ENCODE results near the gene TMEM220.
"Not testable (repeated sequence)": the region's sequence is repeated elsewhere in the genome, so short reads cannot be mapped to it uniquely, and the experiment has no call there.

Gene TMEM220

GRCh38 chr17:10697092-10698081 is 32.4 kb downstream of the TMEM220 start, which contains the start of the genes ADPRM and SCO1:
Gene ADPRM (plus strand): TSS chr17:10697594. CDS start chr17:10704927, 7,333 bp downstream.
Gene SCO1 (minus strand): TSS chr17:10697533. CDS start chr17:10697507, 26 bp downstream.
- ChIA-PET POLR2A (interaction anchor here (0.6 kb wide), 1 partner anchor 31 kb away, joined by 6 read pairs; no protein-coding TSS in a partner anchor), CTCF (interaction anchor here (0.9 to 6.8 kb wide), 6 partner anchors 13 to 67 kb away, joined by 3 to 95 read pairs (median 10); no protein-coding TSS in a partner anchor)
- peak; percentile 60 for DNase-seq (ENCODE audit: low read depth, low spot score)
- TF ChIP-seq CTCF (IDR thresholded peaks at IDR 0.05; ENCODE audit: insufficient read depth, low read length, missing control alignments), result peak; percentile 72
- peak within 1 kb of the TSS; percentile 97 for H3K4me3 ChIP-seq (ENCODE audit: low read depth, low read length)

- not testable (repeated sequence) for DNase-seq (ENCODE audit: low read depth, low spot score)
- peak overlapping the region; percentile 97 for H3K4me3 ChIP-seq (ENCODE audit: low read depth, low read length)
- CTCF ChIA-PET, result interaction anchor here (0.7 to 6.8 kb wide), 8 partner anchors 12 to 79 kb away, joined by 3 to 95 read pairs (median 6); no protein-coding TSS in a partner anchor
- POLR2A ChIA-PET, result interaction anchor here (0.5 kb wide), 1 partner anchor 40 kb away, joined by 3 read pairs; no protein-coding TSS in a partner anchor
These were observed 33.9 kb downstream of the TMEM220 start for GRCh38 chr17:10695875-10696407.

DNA sequence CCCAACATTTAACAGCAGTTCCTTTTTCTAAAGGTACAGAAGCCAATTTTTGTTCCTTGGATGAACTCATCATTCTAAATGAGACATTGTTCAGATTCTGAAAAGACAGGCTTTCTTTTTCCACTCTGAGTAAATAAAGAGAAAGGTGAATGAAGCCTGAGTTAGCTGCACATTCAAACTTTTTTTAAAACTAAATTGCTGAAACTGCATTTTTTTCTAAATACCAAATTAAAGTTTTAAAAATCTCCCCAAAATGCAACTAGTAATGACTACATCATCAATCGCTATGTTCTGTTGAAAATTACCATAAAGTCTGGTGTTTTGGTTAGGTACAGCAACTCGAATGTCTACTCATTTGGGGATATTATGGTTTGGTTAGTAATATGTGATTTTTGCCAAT is 42.3 kb downstream of the TMEM220 start:
- no peak overlapping the region for H3K4me3 ChIP-seq (ENCODE audit: low read depth, low read length)
- TF ChIP-seq CTCF (IDR thresholded peaks at IDR 0.05; ENCODE audit: insufficient read depth, low read length, missing control alignments), result no peak
- ChIA-PET CTCF (interaction anchor here (9.9 to 11.0 kb wide), 2 partner anchors 7 to 44 kb away, joined by 95 to 177 read pairs; partner anchors contain the start of genes ADPRM and SCO1), POLR2A (no interaction called here)
- DNase-seq (ENCODE audit: low read depth, low spot score), result no peak

DNA sequence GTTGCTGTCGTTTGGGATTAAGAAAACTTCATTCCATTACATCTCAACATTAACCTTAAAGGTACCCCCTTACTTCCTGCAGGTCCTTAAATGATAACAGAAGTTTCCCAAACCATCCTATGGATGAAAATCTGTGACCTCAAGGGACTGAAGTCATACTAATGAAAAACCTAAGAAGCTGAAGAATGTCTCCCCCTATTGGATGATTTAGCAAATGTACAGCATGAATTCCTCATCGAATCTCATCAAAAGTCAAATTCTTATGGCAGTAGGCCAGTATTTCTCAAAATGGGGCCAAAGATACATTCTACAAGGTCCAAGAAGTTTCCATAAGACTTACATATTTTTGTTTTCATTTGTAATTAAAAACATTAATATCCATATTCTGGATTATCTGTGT is 46.0 kb downstream of the TMEM220 start:
- no peak overlapping the region for H3K4me3 ChIP-seq (ENCODE audit: low read depth, low read length)
- TF ChIP-seq CTCF (IDR thresholded peaks at IDR 0.05; ENCODE audit: insufficient read depth, low read length, missing control alignments), result peak; percentile 27
- ChIA-PET CTCF (interaction anchor here (0.6 to 11.0 kb wide), 21 partner anchors 9 to 68 kb away, joined by 3 to 177 read pairs (median 5); partner anchors contain the start of genes ADPRM and SCO1), POLR2A (no interaction called here)
- no peak for DNase-seq (ENCODE audit: low read depth, low spot score)

DNA sequence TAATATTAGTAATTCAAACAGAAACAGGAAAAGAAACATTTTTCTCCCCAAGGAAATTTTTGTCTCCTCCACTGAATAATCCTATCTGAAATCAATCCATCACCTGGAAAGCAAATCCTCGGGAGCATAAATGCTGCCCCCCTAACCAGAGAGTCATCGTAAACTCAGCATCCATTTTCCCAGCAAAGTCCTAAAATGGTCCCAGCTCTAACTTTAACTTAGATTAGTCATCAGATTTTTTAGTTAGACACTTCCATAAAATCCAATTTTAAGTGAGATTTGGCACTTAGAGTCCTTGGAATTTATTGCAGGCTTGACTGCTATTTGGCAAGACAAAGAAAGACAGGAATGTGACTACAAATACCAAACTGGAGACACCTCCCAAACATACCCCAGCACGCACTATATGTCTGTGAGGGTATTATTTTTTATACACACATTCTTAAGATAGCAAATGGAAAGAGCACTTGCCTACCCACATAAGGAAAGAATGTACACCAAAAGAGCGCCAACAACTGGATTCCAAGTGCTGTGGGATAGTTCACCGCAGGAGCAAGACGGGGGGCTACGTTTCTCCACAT is 47.9 kb downstream of the TMEM220 start:
- ChIA-PET CTCF (interaction anchor here (1.2 to 11.0 kb wide), 5 partner anchors 9 to 39 kb away, joined by 3 to 177 read pairs (median 8); partner anchors contain the start of genes ADPRM and SCO1), POLR2A (interaction anchor here (0.7 kb wide), 1 partner anchor 19 kb away, joined by 3 read pairs; no protein-coding TSS in a partner anchor)
- DNase-seq (ENCODE audit: low read depth, low spot score), result peak; percentile 83
- no peak overlapping the region for H3K4me3 ChIP-seq (ENCODE audit: low read depth, low read length)
- no peak for TF ChIP-seq CTCF (IDR thresholded peaks at IDR 0.05; ENCODE audit: insufficient read depth, low read length, missing control alignments)

DNA sequence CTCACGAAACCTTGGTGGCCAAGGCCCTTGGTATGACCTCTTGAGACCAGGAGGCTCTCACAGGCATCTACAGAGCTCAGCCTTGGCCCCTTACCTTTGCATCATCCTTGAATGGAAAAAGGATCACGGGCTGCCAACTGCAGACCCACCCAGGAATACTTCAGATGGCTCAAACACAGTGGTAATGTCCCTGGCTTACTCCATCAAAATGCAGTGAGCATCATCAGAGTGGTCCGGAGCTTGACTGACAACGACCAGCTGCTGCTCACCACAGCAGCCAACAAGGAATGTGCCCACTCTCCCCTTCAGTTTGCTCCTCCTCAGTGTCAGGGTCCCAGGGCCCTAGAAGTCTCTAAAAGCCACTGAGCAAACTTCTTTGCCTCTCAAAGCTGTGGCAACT is 55.1 kb downstream of the TMEM220 start:
- H3K4me3 ChIP-seq (ENCODE audit: low read depth, low read length), result no peak overlapping the region
- ChIA-PET CTCF (interaction anchor here (0.7 to 2.2 kb wide), 7 partner anchors 9 to 169 kb away, joined by 3 to 15 read pairs (median 3); no protein-coding TSS in a partner anchor), POLR2A (interaction anchor here (0.6 kb wide), 1 partner anchor 763 kb away, joined by 3 read pairs; no protein-coding TSS in a partner anchor)
- DNase-seq (ENCODE audit: low read depth, low spot score), result no peak
- no peak for TF ChIP-seq CTCF (IDR thresholded peaks at IDR 0.05; ENCODE audit: insufficient read depth, low read length, missing control alignments)

Data from AG04449 (cell line).